ENCODE results near the gene TRAF3IP3. TPM values are rescaled to one million over a fixed set of nuclear protein-coding genes. Genes with fewer than 3 reads are reported as not detected.

Gene TRAF3IP3
- total RNA-seq, 1 experiment from 2014 or later = not detected

DNA sequence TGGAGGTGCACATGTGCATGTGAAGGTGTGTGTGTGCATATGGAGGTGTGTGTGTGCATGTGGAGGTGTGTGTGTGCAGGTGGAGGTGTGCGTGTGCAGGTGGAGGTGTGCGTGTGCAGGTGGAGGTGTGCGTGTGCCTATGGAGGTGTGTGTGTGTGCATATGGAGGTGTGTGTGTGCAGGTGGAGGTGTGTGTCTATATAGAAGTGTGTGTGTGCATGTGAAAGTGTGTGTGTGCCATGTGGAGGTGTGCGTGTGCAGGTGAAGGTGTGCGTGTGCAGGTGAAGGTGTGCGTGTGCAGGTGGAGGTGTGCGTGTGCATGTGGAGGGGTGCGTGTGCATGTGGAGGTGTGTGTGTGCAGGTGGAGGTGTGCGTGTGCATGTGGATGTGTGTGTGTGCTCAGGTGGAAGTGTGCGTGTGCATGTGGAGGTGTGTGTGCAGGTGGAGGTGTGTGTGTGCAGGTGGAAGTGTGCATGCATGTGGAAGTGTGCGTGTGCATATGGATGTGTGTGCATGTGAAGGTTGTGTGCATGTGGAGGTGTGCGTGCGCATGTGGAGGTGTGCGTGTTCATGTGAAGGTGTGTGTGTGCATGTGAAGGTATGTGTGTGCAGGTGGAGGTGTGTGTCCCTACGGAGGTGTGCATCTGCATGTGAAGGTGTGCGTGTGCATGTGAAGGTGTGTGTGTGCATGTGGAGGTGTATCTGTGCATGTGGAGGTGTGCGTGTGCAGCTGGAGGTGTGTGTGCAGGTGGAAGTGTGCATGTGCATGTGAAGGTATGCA lies 15.0 kb downstream of the TRAF3IP3 start:
- H3K27ac ChIP-seq = no peak overlapping the region
- no peaks in the 10 kb centered on the region for H4K20me1 ChIP-seq (ENCODE audit: insufficient read depth)
- H2AFZ ChIP-seq = no peak overlapping the region
- ChIA-PET CTCF (no interaction called here), POLR2A (ENCODE audit: unreplicated experiment) (no interaction called here)
- peaks cover 3% of the 10 kb centered on the region; the same call in 1 of the 2 replicates for H3F3A ChIP-seq (ENCODE audit: insufficient read depth, low read depth)
- H3K4me1 ChIP-seq (replicated peaks; ENCODE audit: insufficient read depth) = no peaks in the 10 kb centered on the region
- no peaks in the 10 kb centered on the region for H3K9me2 ChIP-seq (ENCODE audit: insufficient read depth)
- no peaks in the 10 kb centered on the region for H3K36me3 ChIP-seq (ENCODE audit: low read depth)
- no peaks in the 10 kb centered on the region for H3K79me2 ChIP-seq (ENCODE audit: low read depth)
- no peaks in the 10 kb centered on the region for H3K27me3 ChIP-seq (ENCODE audit: insufficient read depth, low read depth)
- H3K9me3 ChIP-seq (ENCODE audit: insufficient read depth, low read depth) = no peaks in the 10 kb centered on the region
- TF ChIP-seq, protein P1, sequence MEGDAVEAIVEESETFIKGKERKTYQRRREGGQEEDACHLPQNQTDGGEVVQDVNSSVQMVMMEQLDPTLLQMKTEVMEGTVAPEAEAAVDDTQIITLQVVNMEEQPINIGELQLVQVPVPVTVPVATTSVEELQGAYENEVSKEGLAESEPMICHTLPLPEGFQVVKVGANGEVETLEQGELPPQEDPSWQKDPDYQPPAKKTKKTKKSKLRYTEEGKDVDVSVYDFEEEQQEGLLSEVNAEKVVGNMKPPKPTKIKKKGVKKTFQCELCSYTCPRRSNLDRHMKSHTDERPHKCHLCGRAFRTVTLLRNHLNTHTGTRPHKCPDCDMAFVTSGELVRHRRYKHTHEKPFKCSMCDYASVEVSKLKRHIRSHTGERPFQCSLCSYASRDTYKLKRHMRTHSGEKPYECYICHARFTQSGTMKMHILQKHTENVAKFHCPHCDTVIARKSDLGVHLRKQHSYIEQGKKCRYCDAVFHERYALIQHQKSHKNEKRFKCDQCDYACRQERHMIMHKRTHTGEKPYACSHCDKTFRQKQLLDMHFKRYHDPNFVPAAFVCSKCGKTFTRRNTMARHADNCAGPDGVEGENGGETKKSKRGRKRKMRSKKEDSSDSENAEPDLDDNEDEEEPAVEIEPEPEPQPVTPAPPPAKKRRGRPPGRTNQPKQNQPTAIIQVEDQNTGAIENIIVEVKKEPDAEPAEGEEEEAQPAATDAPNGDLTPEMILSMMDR (conservative IDR thresholded peaks at IDR 0.05) = no peak
- TF ChIP-seq EZH2 (IDR thresholded peaks at IDR 0.05; ENCODE audit: low read depth) = no peak
- BruUV-seq (replicated peaks) = no TSS peak
- intact Hi-C loops (cut with micrococcal nuclease; ENCODE audit: unreplicated experiment) = no loop called here
- H3K4me3 ChIP-seq = no peak overlapping the region
- DNase-seq = no peak
- no peak overlapping the region for H3K4me2 ChIP-seq

DNA sequence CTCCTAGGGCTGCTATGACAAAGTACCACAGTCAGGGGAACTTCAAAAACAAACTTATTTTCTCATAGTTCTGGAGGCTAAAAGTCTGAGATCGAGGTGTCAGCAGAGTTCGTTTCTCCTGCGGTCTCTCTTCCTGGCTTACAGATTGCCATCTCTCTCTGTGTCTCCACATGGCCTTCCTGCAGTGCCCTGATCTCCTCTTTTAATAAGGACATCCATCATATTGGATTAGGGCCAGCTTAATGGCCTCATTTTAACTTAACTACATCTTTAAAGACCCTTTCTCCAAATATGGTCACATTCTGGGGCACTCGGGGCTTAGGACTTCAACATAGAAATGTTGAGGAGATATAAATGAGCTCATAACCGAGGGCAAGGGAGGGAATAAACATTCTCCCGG lies 16.3 kb downstream of the TRAF3IP3 start:
- H3K4me2 ChIP-seq = no peak overlapping the region
- no peaks in the 10 kb centered on the region for H3K27me3 ChIP-seq (ENCODE audit: insufficient read depth, low read depth)
- no peak overlapping the region for H2AFZ ChIP-seq
- no peaks in the 10 kb centered on the region for H3K36me3 ChIP-seq (ENCODE audit: low read depth)
- TF ChIP-seq EZH2 (IDR thresholded peaks at IDR 0.05; ENCODE audit: low read depth) = no peak
- TF ChIP-seq, protein P1 (conservative IDR thresholded peaks at IDR 0.05) = no peak
- no peaks in the 10 kb centered on the region for H3K9me2 ChIP-seq (ENCODE audit: insufficient read depth)
- POLR2A ChIA-PET (ENCODE audit: unreplicated experiment) = interaction anchor here (0.5 kb wide), 1 partner anchor 1339 kb away, joined by 3 read pairs; no protein-coding TSS in a partner anchor
- no peaks in the 10 kb centered on the region for H3K9me3 ChIP-seq (ENCODE audit: insufficient read depth, low read depth)
- CTCF ChIA-PET = no interaction called here
- H3K27ac ChIP-seq = no peak overlapping the region
- intact Hi-C loops (cut with micrococcal nuclease; ENCODE audit: unreplicated experiment) = no loop called here
- H4K20me1 ChIP-seq (ENCODE audit: insufficient read depth) = no peaks in the 10 kb centered on the region
- H3K4me1 ChIP-seq (replicated peaks; ENCODE audit: insufficient read depth) = no peaks in the 10 kb centered on the region
- no TSS peak for BruUV-seq (replicated peaks)
- H3K79me2 ChIP-seq (ENCODE audit: low read depth) = no peaks in the 10 kb centered on the region
- H3K4me3 ChIP-seq = no peak overlapping the region
- H3F3A ChIP-seq (ENCODE audit: insufficient read depth, low read depth) = peaks cover 3% of the 10 kb centered on the region; the same call in 1 of the 2 replicates
- DNase-seq = no peak

DNA sequence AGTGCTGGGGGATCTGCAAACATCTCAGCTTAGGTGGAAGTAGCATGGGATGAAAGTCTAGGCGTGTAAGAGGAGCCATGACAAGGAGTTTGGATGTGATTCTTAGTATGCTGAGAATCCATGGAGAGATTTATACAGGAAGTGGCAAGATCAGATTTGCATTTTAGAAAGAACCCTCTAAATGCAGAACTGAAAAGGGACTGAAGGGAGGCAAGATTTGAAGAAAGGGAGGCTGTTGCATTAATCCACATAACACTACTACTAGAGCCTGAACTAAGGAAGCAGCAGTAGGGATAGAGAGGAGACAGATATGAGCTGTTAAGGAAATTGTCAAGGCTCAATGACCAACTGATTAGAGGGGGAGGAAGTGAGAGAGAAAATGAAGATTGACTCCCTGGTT lies 18.7 kb downstream of the TRAF3IP3 start:
- BruUV-seq (replicated peaks) = no TSS peak
- Histone ChIP-seq H3K27ac (no peak overlapping the region), H3K79me2 (ENCODE audit: low read depth) (no peaks in the 10 kb centered on the region), H2AFZ (no peak overlapping the region), H3K9me2 (ENCODE audit: insufficient read depth) (no peaks in the 10 kb centered on the region), H3K27me3 (ENCODE audit: insufficient read depth, low read depth) (no peaks in the 10 kb centered on the region), H3K36me3 (ENCODE audit: low read depth) (no peaks in the 10 kb centered on the region), H3F3A (ENCODE audit: insufficient read depth, low read depth) (peaks cover 3% of the 10 kb centered on the region; the same call in 1 of the 2 replicates), H3K4me2 (no peak overlapping the region), H3K4me3 (no peak overlapping the region), H3K4me1 (replicated peaks; ENCODE audit: insufficient read depth) (no peaks in the 10 kb centered on the region), H3K9me3 (ENCODE audit: insufficient read depth, low read depth) (no peaks in the 10 kb centered on the region), H4K20me1 (ENCODE audit: insufficient read depth) (no peaks in the 10 kb centered on the region)
- TF ChIP-seq EZH2 (IDR thresholded peaks at IDR 0.05; ENCODE audit: low read depth) = no peak
- TF ChIP-seq, protein P1 (conservative IDR thresholded peaks at IDR 0.05) = no peak
- POLR2A ChIA-PET (ENCODE audit: unreplicated experiment) = no interaction called here
- CTCF ChIA-PET = no interaction called here
- intact Hi-C loops (cut with micrococcal nuclease; ENCODE audit: unreplicated experiment) = no loop called here
- DNase-seq = no peak
